ENCODE measurements around the gene SORBS2. TPM values are rescaled to one million over a fixed set of nuclear protein-coding genes. Genes with fewer than 3 reads are reported as not detected.

SORBS2 gene
- total and polyA plus RNA-seq, 2 of the 4 experiments (the other 2 are of a cell fraction): 0.18 TPM; not detected in 1

DNA sequence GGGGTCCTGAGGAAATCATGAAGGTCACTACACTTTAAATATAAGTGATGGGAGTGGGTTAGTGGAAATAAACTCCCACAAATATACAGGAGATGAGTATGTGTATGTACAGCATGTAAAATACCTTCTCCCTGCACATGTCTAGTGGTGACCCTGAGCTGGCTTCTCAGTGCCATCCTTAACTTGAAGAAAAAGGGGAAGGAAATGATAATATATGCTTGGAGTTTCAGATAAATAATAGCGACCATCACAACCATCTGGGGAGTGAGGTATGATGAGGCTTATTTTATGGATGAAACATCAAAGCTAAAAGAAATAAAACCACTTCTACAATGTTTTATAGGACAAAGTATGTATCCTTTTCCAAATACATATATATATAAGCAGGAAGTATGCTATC lies 41.0 kb upstream of the SORBS2 start:
- no peak for DNase-seq
- no peak overlapping the region for H3K27ac ChIP-seq (ENCODE audit: insufficient read depth, low read length)
- H3K23ac ChIP-seq (ENCODE audit: low read depth, low read length): no peak overlapping the region
- H2BK20ac ChIP-seq (ENCODE audit: low read depth, low read length): no peak overlapping the region
- no peak overlapping the region for H3K4me3 ChIP-seq (ENCODE audit: insufficient read depth, low read depth, low read length)
- intact Hi-C loops (cut with micrococcal nuclease) (no loop called here), in situ Hi-C loops (cut with MboI; ENCODE audit: low sequenced_read_pairs) (no loop called here), dilution Hi-C loops (cut with HindIII; ENCODE audit: low sequenced_read_pairs, unreplicated experiment) (no loop called here)
- no peak for TF ChIP-seq RFX5 (IDR thresholded peaks at IDR 0.05; ENCODE audit: low read depth, low read length)
- no peak for TF ChIP-seq NFE2L2 (IDR thresholded peaks at IDR 0.05; ENCODE audit: low read depth, low read length)
- TF ChIP-seq, protein P1, sequence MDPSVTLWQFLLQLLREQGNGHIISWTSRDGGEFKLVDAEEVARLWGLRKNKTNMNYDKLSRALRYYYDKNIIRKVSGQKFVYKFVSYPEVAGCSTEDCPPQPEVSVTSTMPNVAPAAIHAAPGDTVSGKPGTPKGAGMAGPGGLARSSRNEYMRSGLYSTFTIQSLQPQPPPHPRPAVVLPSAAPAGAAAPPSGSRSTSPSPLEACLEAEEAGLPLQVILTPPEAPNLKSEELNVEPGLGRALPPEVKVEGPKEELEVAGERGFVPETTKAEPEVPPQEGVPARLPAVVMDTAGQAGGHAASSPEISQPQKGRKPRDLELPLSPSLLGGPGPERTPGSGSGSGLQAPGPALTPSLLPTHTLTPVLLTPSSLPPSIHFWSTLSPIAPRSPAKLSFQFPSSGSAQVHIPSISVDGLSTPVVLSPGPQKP (IDR thresholded peaks at IDR 0.05; ENCODE audit: borderline replicate concordance, low read depth, low read length): no peak
- TF ChIP-seq SMC3 (IDR thresholded peaks at IDR 0.05; ENCODE audit: low read depth, low read length): no peak
- no peak for TF ChIP-seq BHLHE40 (IDR thresholded peaks at IDR 0.05; ENCODE audit: low read depth, low read length)
- no peak for TF ChIP-seq MAZ (IDR thresholded peaks at IDR 0.05; ENCODE audit: borderline replicate concordance, low read depth, low read length)
- TF ChIP-seq POLR2A (IDR thresholded peaks at IDR 0.05; ENCODE audit: low read depth, low read length): no peak
- TF ChIP-seq MXI1 (IDR thresholded peaks at IDR 0.05; ENCODE audit: borderline replicate concordance, low read depth, low read length): no peak
- TF ChIP-seq, protein P2, sequence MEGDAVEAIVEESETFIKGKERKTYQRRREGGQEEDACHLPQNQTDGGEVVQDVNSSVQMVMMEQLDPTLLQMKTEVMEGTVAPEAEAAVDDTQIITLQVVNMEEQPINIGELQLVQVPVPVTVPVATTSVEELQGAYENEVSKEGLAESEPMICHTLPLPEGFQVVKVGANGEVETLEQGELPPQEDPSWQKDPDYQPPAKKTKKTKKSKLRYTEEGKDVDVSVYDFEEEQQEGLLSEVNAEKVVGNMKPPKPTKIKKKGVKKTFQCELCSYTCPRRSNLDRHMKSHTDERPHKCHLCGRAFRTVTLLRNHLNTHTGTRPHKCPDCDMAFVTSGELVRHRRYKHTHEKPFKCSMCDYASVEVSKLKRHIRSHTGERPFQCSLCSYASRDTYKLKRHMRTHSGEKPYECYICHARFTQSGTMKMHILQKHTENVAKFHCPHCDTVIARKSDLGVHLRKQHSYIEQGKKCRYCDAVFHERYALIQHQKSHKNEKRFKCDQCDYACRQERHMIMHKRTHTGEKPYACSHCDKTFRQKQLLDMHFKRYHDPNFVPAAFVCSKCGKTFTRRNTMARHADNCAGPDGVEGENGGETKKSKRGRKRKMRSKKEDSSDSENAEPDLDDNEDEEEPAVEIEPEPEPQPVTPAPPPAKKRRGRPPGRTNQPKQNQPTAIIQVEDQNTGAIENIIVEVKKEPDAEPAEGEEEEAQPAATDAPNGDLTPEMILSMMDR (conservative IDR thresholded peaks at IDR 0.05; ENCODE audit: low read depth, low read length): no peak
- no peak for TF ChIP-seq FOS (IDR thresholded peaks at IDR 0.05; ENCODE audit: low read depth, low read length)
- no peak for TF ChIP-seq CHD1 (IDR thresholded peaks at IDR 0.05; ENCODE audit: low read depth, low read length)
- TF ChIP-seq RCOR1 (IDR thresholded peaks at IDR 0.05; ENCODE audit: insufficient replicate concordance, low read length): no peak
- no peak for TF ChIP-seq CEBPB (IDR thresholded peaks at IDR 0.05; ENCODE audit: low read depth, low read length)
- no peak for TF ChIP-seq RAD21 (IDR thresholded peaks at IDR 0.05; ENCODE audit: low read length)
- TF ChIP-seq, protein P3, sequence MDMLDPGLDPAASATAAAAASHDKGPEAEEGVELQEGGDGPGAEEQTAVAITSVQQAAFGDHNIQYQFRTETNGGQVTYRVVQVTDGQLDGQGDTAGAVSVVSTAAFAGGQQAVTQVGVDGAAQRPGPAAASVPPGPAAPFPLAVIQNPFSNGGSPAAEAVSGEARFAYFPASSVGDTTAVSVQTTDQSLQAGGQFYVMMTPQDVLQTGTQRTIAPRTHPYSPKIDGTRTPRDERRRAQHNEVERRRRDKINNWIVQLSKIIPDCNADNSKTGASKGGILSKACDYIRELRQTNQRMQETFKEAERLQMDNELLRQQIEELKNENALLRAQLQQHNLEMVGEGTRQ (IDR thresholded peaks at IDR 0.05; ENCODE audit: low read depth, low read length): no peak
- no peak for TF ChIP-seq MAFK (IDR thresholded peaks at IDR 0.05; ENCODE audit: low read depth, low read length)
- no peaks in the 10 kb centered on the region for H3K79me1 ChIP-seq (ENCODE audit: low read depth in 1 of 2, low read length in 2 of 2)
- peaks cover 7% of the 10 kb centered on the region for H3K9me3 ChIP-seq (ENCODE audit: control insufficient read depth, insufficient read depth, low read length)
- H3K9me1 ChIP-seq (ENCODE audit: insufficient read depth, low read length): no peaks in the 10 kb centered on the region
- no peak overlapping the region for H3K14ac ChIP-seq (replicated peaks; ENCODE audit: low read depth, low read length)
- peaks cover 4% of the 10 kb centered on the region for H3K27me3 ChIP-seq (ENCODE audit: control insufficient read depth, insufficient read depth, low read length)
- H3K4ac ChIP-seq (ENCODE audit: low read depth, low read length): no peak overlapping the region
- no peak overlapping the region for H2BK5ac ChIP-seq (ENCODE audit: low read depth, low read length, poor library complexity, severe bottlenecking)
- POLR2A ChIA-PET (ENCODE audit: unreplicated experiment): no interaction called here
- no TSS peak for BruUV-seq (replicated peaks)
- no peak overlapping the region for H4K91ac ChIP-seq (ENCODE audit: insufficient read depth, low read depth, low read length)
- WGBS, 2 experiments (ENCODE audit: extremely low coverage in 2 of 2, insufficient read length in 1 of 2): no CpG with 5 or more reads among the region's 1 CpG
- H3K56ac ChIP-seq (ENCODE audit: extremely low read depth, insufficient read depth, low read length): no peak overlapping the region
- no peak overlapping the region for H3K9ac ChIP-seq (ENCODE audit: low read depth, low read length)
- no peak overlapping the region for H2AK9ac ChIP-seq (replicated peaks; ENCODE audit: low read depth, low read length, poor library complexity)
- no peak overlapping the region for H2AK5ac ChIP-seq (ENCODE audit: low read depth, low read length)
- no peak overlapping the region for H4K8ac ChIP-seq (ENCODE audit: low read depth in 2 of 2, low read length in 2 of 2)
- H3K36me3 ChIP-seq (ENCODE audit: control insufficient read depth, insufficient read depth, low read length): no peaks in the 10 kb centered on the region
- H4K5ac ChIP-seq (ENCODE audit: low read depth, low read length): no peak overlapping the region
- CTCF ChIA-PET: no interaction called here
- H2AFZ ChIP-seq (replicated peaks; ENCODE audit: low read length, poor library complexity): no peak overlapping the region
- no peaks in the 10 kb centered on the region for H4K20me1 ChIP-seq (ENCODE audit: insufficient read depth, low read length)
- no peak overlapping the region for H3K4me2 ChIP-seq (ENCODE audit: low read depth, low read length)
- no peak overlapping the region for H3K18ac ChIP-seq (ENCODE audit: low read depth, low read length)
- H2BK15ac ChIP-seq (ENCODE audit: low read depth, low read length): no peak overlapping the region
- H2BK120ac ChIP-seq (ENCODE audit: low read depth, low read length): no peak overlapping the region
- no peaks in the 10 kb centered on the region for H3K4me1 ChIP-seq (ENCODE audit: control insufficient read depth, insufficient read depth, low read length)
- no peak for ATAC-seq (ENCODE audit: low read depth)

All from IMR-90 (cell line).